K562 (cell line): Measurements from ENCODE around the gene SLC11A1. TPM values are rescaled to one million over a fixed set of nuclear protein-coding genes. Genes with fewer than 3 reads are reported as not detected.
A peak's percentile ranks its signal among the peaks of the same experiment; 100 is the strongest.

Experiments
- AFF1 ChIP-seq, 2 experiments: fragments of 450-650 bp; IDR thresholded peaks; 2 replicates each; pipeline ENCODE4 v1.6.1; 2018; ENCODE audit warnings: mild to moderate bottlenecking in 2 of 2, low read depth in 1 of 2; ENCODE audit not compliant: partially characterized antibody in 2 of 2
- ID3 ChIP-seq, 2 experiments: fragments of 250-450 bp in 1 of 2; fragments of 450-650 bp in 1 of 2; sonication (Bioruptor Pico) in 1 of 2; IDR thresholded peaks; 2 replicates each; pipeline versions ENCODE4 v1.6.1 to v1.8.0; 2016 to 2021; ENCODE audit warnings: mild to moderate bottlenecking in 2 of 2, moderate library complexity in 2 of 2, missing compliant biosample characterization in 1 of 2, missing genetic modification characterization in 1 of 2
- MGA ChIP-seq: fragments of 450-650 bp; IDR thresholded peaks from 2 replicates; pipeline ENCODE4 v1.6.1; 2016; ENCODE audit warnings: mild to moderate bottlenecking, moderate library complexity
- SMAD1 ChIP-seq: fragments of 150-350 bp; IDR thresholded peaks from 2 replicates; pipeline ENCODE4 v1.6.1; 2014; ENCODE audit warnings: low read length, low read depth; ENCODE audit not compliant: partially characterized antibody
- TSC22D4 ChIP-seq: fragments of 450-650 bp; IDR thresholded peaks from 2 replicates; pipeline ENCODE4 v1.6.1; 2016; ENCODE audit warnings: missing genetic modification characterization, missing biosample characterization, control low read depth
- ZNF395 ChIP-seq: fragments of 200-800 bp; sonication (Bioruptor generic); IDR thresholded peaks from 2 replicates; pipeline ENCODE4 v1.6.1; 2017; ENCODE audit warnings: missing genetic modification characterization, missing compliant biosample characterization
- polyA plus RNA-seq, 8 experiments: library from polyadenylated mRNA; depleted of rRNA in 4 of 8; stranded (reverse) in 5 of 8; unstranded in 3 of 8; fragments of >200 nt; fragmentation: Nextera tagmentation in 2 of 8; fragmentation: Illumina TruSeq in 1 of 8; extraction: Ambion mirVana in 2 of 8; extraction: Trizol in 1 of 8; gene quantifications; 2 replicates each; pipeline versions ENCODE4 v1.2.1 to v1.2.3, GENCODE V29; 2011 to 2014; ENCODE audit warnings: inconsistent platforms in 1 of 8, missing spikeins in 1 of 8
- total RNA-seq, 7 experiments: library from RNA; depleted of rRNA in 6 of 7; stranded (reverse); fragments of >200 nt in 6 of 7; fragmentation: Illumina TruSeq in 2 of 7; extraction: Trizol in 2 of 7; gene quantifications; 2 replicates each; pipeline versions ENCODE4 v1.2.1 to v1.2.3, GENCODE V29; 2011 to 2021; ENCODE audit warnings: low replicate concordance in 1 of 7

SLC11A1 gene
- total and polyA plus RNA-seq, 9 of the 15 experiments (the other 6 are each of a cell fraction or from before 2014, with no cell fraction given), result 0.35 to 1.6 (median 0.65) TPM

- TF ChIP-seq AFF1 (IDR thresholded peaks at IDR 0.05; ENCODE audit: low read depth in 1 of 2, partially characterized antibody in 2 of 2) (no peak), TSC22D4 (tag) (no peak), MGA (peak; percentile 15; the same call in 1 of the 2 replicates), ZNF395 (CRISPR knock-in tag) (peak; percentile 52; the same call in 1 of the 2 replicates), ID3 (CRISPR knock-in tag; IDR thresholded peaks at IDR 0.05) (no peak), ID3 (tag; IDR thresholded peaks at IDR 0.05) (no peak), SMAD1 (no peak)
Measured at GRCh38 chr2:218398437-218399390, 16.6 kb downstream of the SLC11A1 start (continued).
